Prostate gland (tissue), 2 donors: Measurements from ENCODE around the gene PPP1R12B. TPM values are rescaled to one million over a fixed set of nuclear protein-coding genes. Genes with fewer than 3 reads are reported as not detected.
"Not testable (repeated sequence)": the region's sequence is repeated elsewhere in the genome, so short reads cannot be mapped to it uniquely, and the experiment has no call there.

Experiments
- DNase-seq: peaks from one replicate; pipeline ENCODE4 v3.0.0-alpha.2; 2019; ENCODE audit warnings: low spot score
- H3K27ac ChIP-seq, 2 donors: fragments of 200-600 bp; sonication (generic); 2 replicates each; pipeline ENCODE4 v1.5.1; 2017 to 2019
- H3K27me3 ChIP-seq: fragments of 200-600 bp; sonication (generic); replicated peaks from 2 replicates; pipeline ENCODE4 v1.5.1; 2019; ENCODE audit not compliant: insufficient read depth
- H3K36me3 ChIP-seq, 2 donors: fragments of 200-600 bp; sonication (generic); 1 replicate in 1 of 2; 2 replicates in 1 of 2; pipeline versions ENCODE4 v1.5.1 to v1.8.1; 2017 to 2019
- H3K4me1 ChIP-seq: fragments of 200-600 bp; sonication (generic); replicated peaks from 2 replicates; pipeline ENCODE4 v1.5.1; 2019
- H3K4me3 ChIP-seq, 2 donors: fragments of 200-600 bp; sonication (generic); 2 replicates each; pipeline ENCODE4 v1.5.1; 2017 to 2019
- H3K9me3 ChIP-seq: fragments of 200-600 bp; sonication (generic); 2 replicates; pipeline ENCODE4 v1.5.1; 2017
- CTCF ChIP-seq, 4 experiments: fragments of 200-600 bp in 2 of 4; fragments of 450-650 bp in 2 of 4; sonication (generic) in 2 of 4; IDR thresholded peaks; 1 replicate in 3 of 4; 2 replicates in 1 of 4; pipeline ENCODE4 v1.5.1; 2016 to 2019; ENCODE audit warnings: antibody characterized with exemption in 4 of 4, mild to moderate bottlenecking in 2 of 4, moderate library complexity in 2 of 4
- POLR2A ChIP-seq: fragments of 450-650 bp; IDR thresholded peaks from one replicate; pipeline ENCODE4 v1.6.1; 2016; ENCODE audit warnings: antibody characterized with exemption, mild to moderate bottlenecking
- POLR2AphosphoS5 ChIP-seq: sonication (generic); formaldehyde crosslinking; IDR thresholded peaks from one replicate; pipeline ENCODE4 v1.6.1; 2017; ENCODE audit warnings: antibody characterized with exemption
- WGBS: methylation state at CpG from one replicate; pipeline ENCODE4 v1.1.5; 2018; 5-methylcytosine and 5-hydroxymethylcytosine counted together
- intact Hi-C: fragments of 100-400 bp; cut with DNase I; formaldehyde crosslinking; loops from one replicate; pipeline ENCODE4 v1.14.2; 2022
- total RNA-seq, 2 donors: library from RNA; depleted of rRNA; stranded (reverse); fragments of >200 nt; gene quantifications; one replicate each; pipeline ENCODE4 v1.1.0, GENCODE V29; 2016

The PPP1R12B gene
- total RNA-seq, 2 donors from 2014 or later: 116 to 179 TPM

DNA sequence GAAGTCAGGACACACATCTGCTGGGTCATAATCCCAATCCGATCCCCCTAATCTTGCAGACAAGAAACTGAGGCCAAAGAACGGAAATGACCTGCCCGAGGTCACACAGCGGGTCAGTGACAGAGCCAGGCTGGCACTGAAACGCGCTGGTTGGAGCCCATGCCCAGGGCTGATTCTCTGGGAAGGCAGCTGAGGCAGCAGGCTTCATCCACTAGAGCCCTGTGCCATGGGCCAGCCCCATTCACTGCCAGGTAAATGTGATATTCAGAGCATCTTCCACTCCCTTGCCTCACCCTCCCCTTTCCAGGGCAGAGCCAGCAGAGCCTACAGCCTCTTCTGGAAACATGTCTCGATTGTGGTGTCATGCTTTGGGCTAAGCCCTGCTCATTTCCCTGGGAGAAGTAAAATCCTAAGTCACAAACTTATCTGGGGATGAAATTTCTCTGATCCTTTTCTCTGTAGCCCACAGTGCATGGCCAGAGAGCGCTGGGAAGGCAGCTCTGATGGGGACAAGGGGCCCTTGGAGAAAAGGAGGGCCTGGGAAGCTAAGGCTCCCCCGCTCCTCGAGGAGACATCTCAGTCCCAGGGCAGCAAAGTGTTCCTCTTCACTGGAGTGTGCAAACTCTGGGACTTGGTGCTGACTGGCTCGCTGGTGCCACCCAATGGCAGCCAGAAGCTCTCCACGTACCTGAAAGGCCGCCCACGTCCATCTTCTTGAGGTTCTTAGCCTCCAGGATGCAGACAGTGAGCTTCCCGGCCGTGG, 251.4 kb downstream of the PPP1R12B start:
- Histone ChIP-seq H3K9me3 (no peaks in the 10 kb centered on the region), H3K27me3 (no peaks in the 10 kb centered on the region), H3K4me1 (no peaks in the 10 kb centered on the region), H3K4me3 (no peak overlapping the region), H3K27ac (peak overlapping the region; percentile 19 to 39), H3K36me3 (no peaks in the 10 kb centered on the region)
- DNase-seq: peak; percentile 42
- WGBS: 42% methylated on average over 16 of the region's 16 CpGs
- intact Hi-C loops: loop anchor here (5.0 to 10.0 kb wide), 3 partner anchors 98 to 133 kb away; partner anchors contain the start of gene SYT2
- TF ChIP-seq CTCF (IDR thresholded peaks at IDR 0.05) (peak; percentile 41 to 78 (median 62)), POLR2AphosphoS5 (peak; percentile 37), POLR2A (no peak)

- no peaks in the 10 kb centered on the region for H3K36me3 ChIP-seq
- 83% methylated on average over 10 of the region's 10 CpGs for WGBS
- intact Hi-C loops: loop anchor here (5.0 to 10.0 kb wide), 3 partner anchors 98 to 133 kb away; partner anchors contain the start of gene SYT2
- no peaks in the 10 kb centered on the region for H3K27me3 ChIP-seq
- H3K4me1 ChIP-seq: no peaks in the 10 kb centered on the region
- H3K9me3 ChIP-seq: no peaks in the 10 kb centered on the region
- no peak overlapping the region for H3K4me3 ChIP-seq
- H3K27ac ChIP-seq: no peak overlapping the region
- no peak for TF ChIP-seq CTCF (IDR thresholded peaks at IDR 0.05)
- DNase-seq: no peak
Measured at GRCh38 chr1:202600432-202601041, 252.0 kb downstream of the PPP1R12B start.

DNA sequence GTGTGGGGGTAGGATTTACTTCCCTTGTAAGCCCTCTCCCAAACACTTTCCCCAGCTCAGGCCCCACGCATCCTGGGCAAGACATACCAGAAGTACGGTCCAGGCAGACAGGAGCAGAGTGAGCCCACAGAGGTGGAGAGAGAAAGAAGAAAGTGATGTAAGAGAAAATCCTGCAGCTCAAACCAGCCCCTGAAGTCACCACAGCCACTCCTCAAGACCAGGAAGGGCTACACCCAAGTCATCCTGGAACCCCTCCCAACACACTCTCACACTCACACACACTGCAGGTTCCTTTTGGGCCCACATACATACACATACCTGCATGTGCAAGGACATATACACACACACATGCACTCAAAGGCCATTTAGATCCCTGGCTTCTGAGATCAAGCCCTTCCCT, 254.9 kb downstream of the PPP1R12B start:
- Histone ChIP-seq H3K4me3 (no peak overlapping the region), H3K4me1 (no peaks in the 10 kb centered on the region), H3K27ac (no peak overlapping the region), H3K9me3 (no peaks in the 10 kb centered on the region), H3K27me3 (no peaks in the 10 kb centered on the region), H3K36me3 (no peaks in the 10 kb centered on the region)
- no peak for TF ChIP-seq CTCF (IDR thresholded peaks at IDR 0.05)
- TF ChIP-seq POLR2A: no peak
- TF ChIP-seq POLR2AphosphoS5: no peak
- 90% methylated on average over 2 of the region's 2 CpGs for WGBS
- intact Hi-C loops: loop anchor here (5.0 to 10.0 kb wide), 3 partner anchors 101 to 136 kb away; partner anchors contain the start of gene SYT2
- DNase-seq: no peak

DNA sequence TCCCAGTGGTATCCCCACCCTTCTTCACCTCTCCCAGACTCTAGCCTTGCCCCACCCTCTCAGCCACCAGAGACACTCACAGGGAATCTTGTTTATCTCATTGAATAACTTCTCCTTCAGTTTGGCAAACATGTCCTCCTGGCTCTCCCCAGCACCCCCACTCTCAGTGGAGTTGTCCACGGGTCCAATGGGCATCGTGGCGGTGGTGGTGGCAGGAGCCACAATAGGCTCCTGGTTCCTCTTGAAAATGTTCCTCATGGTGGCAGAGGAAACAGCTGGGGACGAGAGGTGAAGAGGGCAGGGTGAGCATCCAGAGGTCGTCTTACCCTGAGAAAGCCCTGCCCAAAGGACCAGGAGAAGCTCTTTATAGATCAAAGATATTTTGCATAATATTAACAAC, 257.0 kb downstream of the PPP1R12B start:
- no peaks in the 10 kb centered on the region for H3K9me3 ChIP-seq
- no peaks in the 10 kb centered on the region for H3K4me1 ChIP-seq
- H3K27me3 ChIP-seq: no peaks in the 10 kb centered on the region
- TF ChIP-seq CTCF (IDR thresholded peaks at IDR 0.05) (no peak), POLR2AphosphoS5 (no peak), POLR2A (no peak)
- no peak overlapping the region for H3K27ac ChIP-seq
- DNase-seq: no peak
- no peak overlapping the region for H3K4me3 ChIP-seq
- intact Hi-C loops: loop anchor here (10.0 kb wide), 1 partner anchor 109 kb away; the partner anchor contains the start of gene SYT2
- 85% methylated on average over 5 of the region's 5 CpGs for WGBS
- no peaks in the 10 kb centered on the region for H3K36me3 ChIP-seq

DNA sequence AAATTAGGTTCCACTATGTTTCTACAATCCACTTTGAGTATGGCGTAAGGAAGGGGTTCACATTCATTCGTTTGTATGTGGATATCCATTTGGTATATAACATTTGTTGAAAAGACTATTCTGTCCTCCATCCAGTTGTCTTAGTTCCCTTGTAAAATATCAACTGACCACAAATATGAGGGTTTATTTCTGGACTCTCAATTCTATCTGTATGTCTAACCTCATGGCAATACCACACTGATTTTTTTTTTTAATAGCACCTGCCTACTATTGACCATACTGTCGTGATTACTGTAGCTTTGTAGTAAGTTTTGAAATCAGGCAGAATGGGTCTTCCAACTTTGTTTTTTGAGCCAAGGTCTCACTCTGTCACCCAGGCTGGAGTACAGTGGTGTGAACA, 263.5 kb downstream of the PPP1R12B start:
- H3K27ac ChIP-seq, H3K4me1 ChIP-seq, intact Hi-C loops, H3K36me3 ChIP-seq, H3K27me3 ChIP-seq, H3K4me3 ChIP-seq, H3K9me3 ChIP-seq, DNase-seq: not testable (repeated sequence)
- 98% methylated on average over 3 of the region's 3 CpGs for WGBS
